Endodermal cell (in vitro differentiated cells): ENCODE measurements around the gene CHERP. TPM values are rescaled to one million over a fixed set of nuclear protein-coding genes. Genes with fewer than 3 reads are reported as not detected.
"Not testable (repeated sequence)": the region's sequence is repeated elsewhere in the genome, so short reads cannot be mapped to it uniquely, and the experiment has no call there.

Experiments used
- DNase-seq: peaks from one replicate; pipeline ENCODE4 v3.0.0-alpha.2; 2017
- H3K27ac ChIP-seq: 2 replicates; pipeline ENCODE4 v1.5.1; 2013; ENCODE audit warnings: mild to moderate bottlenecking, low read depth, low read length, moderate library complexity
- H3K27me3 ChIP-seq: 2 replicates; pipeline ENCODE4 v1.6.1; 2013; ENCODE audit warnings: mild to moderate bottlenecking, low read length, moderate library complexity; ENCODE audit not compliant: insufficient read depth, control insufficient read depth, poor library complexity, severe bottlenecking
- H3K36me3 ChIP-seq: 2 replicates; pipeline ENCODE4 v1.7.0; 2013; ENCODE audit warnings: mild to moderate bottlenecking, low read length, moderate library complexity; ENCODE audit not compliant: control insufficient read depth, insufficient read depth
- H3K4me1 ChIP-seq: one replicate; pipeline ENCODE4 v1.7.0; 2013; ENCODE audit warnings: low read length; ENCODE audit not compliant: control insufficient read depth, insufficient read depth
- H3K4me3 ChIP-seq: 2 replicates; pipeline ENCODE4 v1.5.1; 2013; ENCODE audit warnings: mild to moderate bottlenecking, low read length, moderate library complexity
- H3K9ac ChIP-seq: 2 replicates; pipeline ENCODE4 v1.6.1; 2013; ENCODE audit warnings: mild to moderate bottlenecking, low read length, moderate library complexity; ENCODE audit not compliant: poor library complexity, severe bottlenecking; ENCODE audit errors: extremely low read depth
- H3K9me3 ChIP-seq: 2 replicates; pipeline ENCODE4 v1.6.1; 2013; ENCODE audit warnings: mild to moderate bottlenecking, low read length, moderate library complexity; ENCODE audit not compliant: control insufficient read depth
- H3K27ac Mint-ChIP-seq: 2 replicates; pipeline ENCODE4 v1.8.0; 2020; ENCODE audit warnings: mixed read lengths
- H3K27me3 Mint-ChIP-seq: 2 replicates; pipeline ENCODE4 v1.8.0; 2021; ENCODE audit warnings: mild to moderate bottlenecking, mixed read lengths; ENCODE audit not compliant: insufficient read depth
- H3K36me3 Mint-ChIP-seq: 2 replicates; pipeline ENCODE4 v1.8.0; 2020; ENCODE audit warnings: low read depth, mixed read lengths
- H3K4me1 Mint-ChIP-seq: 2 replicates; pipeline ENCODE4 v1.8.0; 2020; ENCODE audit warnings: mixed read lengths
- H3K4me3 Mint-ChIP-seq: 2 replicates; pipeline ENCODE4 v1.8.0; 2020; ENCODE audit warnings: mild to moderate bottlenecking, moderate library complexity, mixed read lengths
- H3K9me3 Mint-ChIP-seq: 2 replicates; pipeline ENCODE4 v1.8.0; 2020; ENCODE audit warnings: mild to moderate bottlenecking, mixed read lengths
- WGBS, 2 experiments: methylation state at CpG; one replicate each; pipeline versions ENCODE4 v1.1.5 to v1.1.7; 2013; ENCODE audit warnings: missing lambda C conversion rate in 2 of 2, mixed read lengths in 1 of 2; ENCODE audit not compliant: insufficient coverage in 1 of 2, insufficient read length in 1 of 2; 5-methylcytosine and 5-hydroxymethylcytosine counted together
- total RNA-seq, 2 donors: library from RNA; stranded (reverse); fragmentation: NEBNext Ultra II Directional in 1 of 2; extraction: Animal tissue kit (Norgen Biotek cat#: 25700) in 1 of 2; gene quantifications; 2 replicates in 1 of 2; 3 replicates in 1 of 2; pipeline ENCODE4 v1.2.1, GENCODE V29; 2021
- TF ChIP-seq, protein P1 (sequence below): fragments of 200-600 bp; sonication (generic); conservative IDR thresholded peaks from 2 replicates; pipeline ENCODE4 v1.5.0; 2021; ENCODE audit warnings: antibody characterized with exemption, mild to moderate bottlenecking

The CHERP gene
- total RNA-seq, 2 donors from 2014 or later, result 69.5 to 71.5 TPM

DNA sequence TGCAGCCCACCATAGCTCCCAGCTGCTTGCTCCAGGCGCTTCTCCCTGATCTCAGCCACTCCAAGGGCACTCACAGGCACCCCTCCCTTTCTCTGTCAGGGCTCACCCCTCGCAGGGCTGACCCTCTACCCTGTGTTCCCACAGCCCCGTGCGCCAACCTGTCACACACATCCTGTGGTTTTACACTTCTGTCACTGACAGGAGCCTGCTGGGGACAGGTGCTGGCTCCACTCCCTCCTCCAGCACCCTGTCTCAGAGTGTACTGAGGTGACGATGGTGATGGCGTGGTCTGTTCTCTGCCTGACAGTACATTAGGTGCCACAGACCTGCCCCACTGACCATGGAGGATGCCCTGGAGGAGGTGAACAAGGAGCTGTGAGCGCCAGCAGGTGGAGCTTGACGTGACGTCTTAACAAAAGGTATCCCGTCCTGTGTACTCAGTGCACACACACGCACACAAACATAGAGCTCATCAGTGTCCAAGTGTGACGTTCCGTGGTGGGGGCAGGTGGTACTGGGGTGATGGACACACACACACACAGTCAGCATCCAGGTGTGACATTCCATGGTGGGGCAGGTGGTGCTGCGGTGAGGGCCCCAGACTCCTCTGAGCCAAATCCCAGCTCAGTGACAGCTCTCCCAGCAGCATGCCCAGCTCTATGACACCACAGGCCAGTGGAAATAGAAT, 25.2 kb downstream of the CHERP start:
- H3K27ac ChIP-seq, result no peak overlapping the region
- H3K4me3 ChIP-seq, result no peak overlapping the region
- H3K27me3 ChIP-seq, result no peaks in the 10 kb centered on the region
- Mint-ChIP-seq H3K4me1 (no peaks in the 10 kb centered on the region), H3K4me3 (no peak overlapping the region), H3K36me3 (peaks cover 57% of the 10 kb centered on the region), H3K27me3 (no peaks in the 10 kb centered on the region), H3K27ac (no peak overlapping the region), H3K9me3 (no peaks in the 10 kb centered on the region)
- WGBS, 2 experiments, result 94 to 96% methylated on average over 9 to 14 of the region's 14 CpGs
- H3K4me1 ChIP-seq, result no peaks in the 10 kb centered on the region
- H3K9me3 ChIP-seq, result no peaks in the 10 kb centered on the region
- H3K36me3 ChIP-seq, result peaks cover 41% of the 10 kb centered on the region
- TF ChIP-seq, protein P1, sequence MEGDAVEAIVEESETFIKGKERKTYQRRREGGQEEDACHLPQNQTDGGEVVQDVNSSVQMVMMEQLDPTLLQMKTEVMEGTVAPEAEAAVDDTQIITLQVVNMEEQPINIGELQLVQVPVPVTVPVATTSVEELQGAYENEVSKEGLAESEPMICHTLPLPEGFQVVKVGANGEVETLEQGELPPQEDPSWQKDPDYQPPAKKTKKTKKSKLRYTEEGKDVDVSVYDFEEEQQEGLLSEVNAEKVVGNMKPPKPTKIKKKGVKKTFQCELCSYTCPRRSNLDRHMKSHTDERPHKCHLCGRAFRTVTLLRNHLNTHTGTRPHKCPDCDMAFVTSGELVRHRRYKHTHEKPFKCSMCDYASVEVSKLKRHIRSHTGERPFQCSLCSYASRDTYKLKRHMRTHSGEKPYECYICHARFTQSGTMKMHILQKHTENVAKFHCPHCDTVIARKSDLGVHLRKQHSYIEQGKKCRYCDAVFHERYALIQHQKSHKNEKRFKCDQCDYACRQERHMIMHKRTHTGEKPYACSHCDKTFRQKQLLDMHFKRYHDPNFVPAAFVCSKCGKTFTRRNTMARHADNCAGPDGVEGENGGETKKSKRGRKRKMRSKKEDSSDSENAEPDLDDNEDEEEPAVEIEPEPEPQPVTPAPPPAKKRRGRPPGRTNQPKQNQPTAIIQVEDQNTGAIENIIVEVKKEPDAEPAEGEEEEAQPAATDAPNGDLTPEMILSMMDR, result no peak
- no peak overlapping the region for H3K9ac ChIP-seq
- no peak for DNase-seq

DNA sequence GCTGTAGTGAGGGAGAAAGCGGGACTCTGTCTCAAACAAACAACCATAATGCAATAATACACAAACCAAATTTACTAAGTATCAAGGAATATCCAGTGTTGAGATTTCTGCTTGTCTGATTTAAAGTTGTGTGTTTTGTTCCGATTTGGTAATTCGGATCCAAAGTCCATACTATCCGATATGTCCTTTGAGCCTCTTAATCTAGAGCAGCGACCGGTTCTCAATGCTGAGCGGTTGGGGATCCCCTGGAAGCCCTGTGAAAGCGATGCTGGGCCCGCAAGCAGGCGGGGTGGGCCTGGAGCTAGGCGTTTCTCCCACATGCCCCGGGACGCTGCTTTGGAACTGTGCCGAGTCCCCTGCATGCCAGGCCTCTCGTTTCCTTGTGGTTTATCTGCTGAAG, 25.9 kb downstream of the CHERP start:
- Mint-ChIP-seq H3K27ac (no peak overlapping the region), H3K4me1 (no peaks in the 10 kb centered on the region), H3K9me3 (no peaks in the 10 kb centered on the region), H3K27me3 (no peaks in the 10 kb centered on the region), H3K4me3 (no peak overlapping the region), H3K36me3 (peaks cover 60% of the 10 kb centered on the region)
- DNase-seq, result no peak
- H3K9me3 ChIP-seq, result no peaks in the 10 kb centered on the region
- H3K4me3 ChIP-seq, result no peak overlapping the region
- peaks cover 36% of the 10 kb centered on the region for H3K36me3 ChIP-seq
- TF ChIP-seq, protein P1, result no peak
- 96 to 98% methylated on average over 12 to 14 of the region's 15 CpGs for WGBS, 2 experiments
- H3K27ac ChIP-seq, result no peak overlapping the region
- no peak overlapping the region for H3K9ac ChIP-seq
- H3K4me1 ChIP-seq, result no peaks in the 10 kb centered on the region
- no peaks in the 10 kb centered on the region for H3K27me3 ChIP-seq

DNA sequence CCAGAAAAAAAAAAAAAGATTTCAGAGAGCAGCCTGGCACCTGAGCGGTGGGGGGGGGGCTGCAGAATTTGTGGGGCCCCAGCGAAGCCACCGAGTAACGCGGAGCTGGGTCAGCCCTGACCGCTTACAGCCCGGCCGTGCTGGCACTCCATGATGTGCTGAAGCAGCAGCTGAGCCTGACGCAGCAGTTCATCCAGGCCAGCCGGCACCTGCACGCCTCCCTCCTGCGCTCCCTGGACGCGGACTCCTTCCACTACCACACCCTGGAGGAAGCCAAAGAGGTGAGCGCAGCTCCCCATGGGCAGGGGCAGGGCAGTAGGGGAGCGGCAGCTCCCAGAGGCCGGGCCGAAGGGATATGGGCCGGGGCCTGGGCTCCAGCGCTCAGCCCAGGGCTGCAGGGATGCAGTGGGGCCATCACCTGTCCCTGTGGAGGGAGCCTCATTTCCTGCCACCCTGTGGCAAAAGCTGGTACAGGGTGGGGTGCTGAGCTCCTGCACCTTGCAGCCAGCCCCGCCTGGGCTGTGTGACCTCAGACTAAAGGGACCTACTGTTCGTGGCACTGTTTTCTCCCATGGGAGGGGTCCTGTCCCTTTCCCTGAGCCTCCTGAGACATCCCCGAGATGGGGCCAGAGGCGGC, 27.7 kb downstream of the CHERP start:
- Mint-ChIP-seq H3K4me3 (no peak overlapping the region), H3K36me3 (peaks cover 56% of the 10 kb centered on the region), H3K27ac (no peak overlapping the region), H3K4me1 (no peaks in the 10 kb centered on the region), H3K9me3 (no peaks in the 10 kb centered on the region), H3K27me3 (no peaks in the 10 kb centered on the region)
- TF ChIP-seq, protein P1, result peak; percentile 57
- Histone ChIP-seq H3K9me3 (no peaks in the 10 kb centered on the region), H3K9ac (no peak overlapping the region), H3K36me3 (peaks cover 32% of the 10 kb centered on the region), H3K4me3 (no peak overlapping the region), H3K27ac (no peak overlapping the region), H3K4me1 (no peaks in the 10 kb centered on the region), H3K27me3 (no peaks in the 10 kb centered on the region)
- peak; percentile 75 for DNase-seq
- WGBS, 2 experiments, result 93 to 94% methylated on average over 5 to 24 of the region's 24 CpGs

DNA sequence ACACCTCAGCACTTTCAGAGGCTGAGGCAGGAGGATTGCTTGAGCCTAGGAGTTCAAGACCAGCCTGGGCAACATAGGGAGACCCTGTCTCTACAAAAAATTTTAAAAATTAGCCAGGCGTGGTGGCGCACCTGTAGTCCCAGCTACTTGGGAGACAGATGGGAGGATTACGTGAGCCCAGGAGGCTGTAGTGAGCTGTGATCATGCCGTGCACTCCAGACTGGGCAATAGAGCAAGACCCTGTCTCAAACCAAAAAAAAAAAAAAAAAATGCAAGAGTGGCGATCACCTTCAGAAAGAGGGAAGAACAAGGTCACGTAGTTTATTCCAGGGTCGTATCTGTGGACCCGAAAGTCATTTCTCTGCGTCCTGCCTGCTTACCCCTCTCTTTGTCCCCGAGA, 29.6 kb downstream of the CHERP start:
- 91 to 95% methylated on average over 9 to 10 of the region's 10 CpGs for WGBS, 2 experiments
- not testable (repeated sequence) for DNase-seq, H3K4me3 ChIP-seq, H3K27me3 ChIP-seq, H3K27ac ChIP-seq, H3K27me3 Mint-ChIP-seq, H3K4me1 Mint-ChIP-seq, H3K9ac ChIP-seq, H3K9me3 ChIP-seq, H3K4me3 Mint-ChIP-seq, H3K4me1 ChIP-seq, H3K27ac Mint-ChIP-seq, H3K9me3 Mint-ChIP-seq
- peaks cover 43% of the 10 kb centered on the region for H3K36me3 Mint-ChIP-seq
- H3K36me3 ChIP-seq, result peaks cover 20% of the 10 kb centered on the region
